H1 (cell line): Measurements from ENCODE around the gene FOXI1. TPM values are rescaled to one million over a fixed set of nuclear protein-coding genes. Genes with fewer than 3 reads are reported as not detected.

ENCODE experiments used
- ZNF274 ChIP-seq: IDR thresholded peaks from 2 replicates; pipeline ENCODE4 v1.7.0; 2012; ENCODE audit warnings: low read length, borderline replicate concordance; ENCODE audit errors: extremely low read depth
- polyA plus RNA-seq, 7 experiments: library from polyadenylated mRNA; depleted of rRNA in 3 of 7; stranded (reverse) in 5 of 7; unstranded in 2 of 7; fragments of >200 nt in 5 of 7; fragments of 200-250 nt in 2 of 7; gene quantifications; 1 replicate in 5 of 7; 2 replicates in 1 of 7; 4 replicates in 1 of 7; pipeline versions ENCODE4 v1.2.1 to v1.2.3, GENCODE V29; 2011 to 2013; ENCODE audit warnings: missing spikeins in 2 of 7, mixed read lengths in 2 of 7
- total RNA-seq: library from RNA; stranded (reverse); fragmentation: NEBNext Ultra II Directional; extraction: Animal tissue kit (Norgen Biotek cat#: 25700); gene quantifications from 2 replicates; pipeline ENCODE4 v1.2.1, GENCODE V29; 2021
- TF ChIP-seq, protein P1 (sequence below): fragments of 300-600 bp; sonication (generic); IDR thresholded peaks from 2 replicates; pipeline ENCODE4 v1.7.1; 2012; ENCODE audit warnings: low read length, moderate library complexity, mild to moderate bottlenecking, inconsistent platforms; ENCODE audit not compliant: insufficient replicate concordance

FOXI1 gene
- total and polyA plus RNA-seq, 2 of the 8 experiments (the other 6 are each of a cell fraction or from before 2014, with no cell fraction given), result not detected

DNA sequence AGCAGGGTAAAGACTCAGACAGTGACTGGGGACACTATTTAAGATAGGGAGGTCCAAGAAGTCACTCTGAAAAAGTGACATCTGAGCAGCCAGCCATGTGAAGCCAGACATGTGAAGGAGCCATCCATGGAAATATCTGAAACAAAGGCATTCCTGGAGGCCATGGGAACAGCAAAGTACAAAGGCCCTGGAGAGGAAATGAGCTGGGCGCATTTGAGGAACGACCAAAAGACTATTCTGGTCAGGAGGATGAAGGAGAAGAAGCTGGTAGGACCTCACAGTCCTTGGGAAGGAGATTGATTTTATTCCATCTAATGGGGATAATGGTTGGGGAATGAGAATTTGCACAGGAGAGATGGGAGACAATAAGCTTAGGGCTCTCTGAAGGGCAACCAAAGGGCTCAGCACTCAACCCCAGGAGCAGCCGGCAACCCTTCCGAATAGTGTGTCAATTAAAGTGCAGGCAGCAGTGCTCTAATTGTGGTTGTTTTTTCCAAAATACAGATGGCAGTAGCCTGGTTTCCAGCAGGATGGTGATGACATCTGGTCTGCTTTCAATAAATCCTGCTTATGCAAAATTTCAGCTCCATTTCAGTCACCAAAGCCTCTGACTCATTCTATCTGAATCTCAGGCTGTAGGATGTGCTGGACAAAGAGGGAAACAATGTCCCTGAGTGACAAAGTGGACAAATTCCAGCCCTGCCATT is 26.7 kb downstream of the FOXI1 start (continued):
- TF ChIP-seq ZNF274, result no peak
- TF ChIP-seq, protein P1, sequence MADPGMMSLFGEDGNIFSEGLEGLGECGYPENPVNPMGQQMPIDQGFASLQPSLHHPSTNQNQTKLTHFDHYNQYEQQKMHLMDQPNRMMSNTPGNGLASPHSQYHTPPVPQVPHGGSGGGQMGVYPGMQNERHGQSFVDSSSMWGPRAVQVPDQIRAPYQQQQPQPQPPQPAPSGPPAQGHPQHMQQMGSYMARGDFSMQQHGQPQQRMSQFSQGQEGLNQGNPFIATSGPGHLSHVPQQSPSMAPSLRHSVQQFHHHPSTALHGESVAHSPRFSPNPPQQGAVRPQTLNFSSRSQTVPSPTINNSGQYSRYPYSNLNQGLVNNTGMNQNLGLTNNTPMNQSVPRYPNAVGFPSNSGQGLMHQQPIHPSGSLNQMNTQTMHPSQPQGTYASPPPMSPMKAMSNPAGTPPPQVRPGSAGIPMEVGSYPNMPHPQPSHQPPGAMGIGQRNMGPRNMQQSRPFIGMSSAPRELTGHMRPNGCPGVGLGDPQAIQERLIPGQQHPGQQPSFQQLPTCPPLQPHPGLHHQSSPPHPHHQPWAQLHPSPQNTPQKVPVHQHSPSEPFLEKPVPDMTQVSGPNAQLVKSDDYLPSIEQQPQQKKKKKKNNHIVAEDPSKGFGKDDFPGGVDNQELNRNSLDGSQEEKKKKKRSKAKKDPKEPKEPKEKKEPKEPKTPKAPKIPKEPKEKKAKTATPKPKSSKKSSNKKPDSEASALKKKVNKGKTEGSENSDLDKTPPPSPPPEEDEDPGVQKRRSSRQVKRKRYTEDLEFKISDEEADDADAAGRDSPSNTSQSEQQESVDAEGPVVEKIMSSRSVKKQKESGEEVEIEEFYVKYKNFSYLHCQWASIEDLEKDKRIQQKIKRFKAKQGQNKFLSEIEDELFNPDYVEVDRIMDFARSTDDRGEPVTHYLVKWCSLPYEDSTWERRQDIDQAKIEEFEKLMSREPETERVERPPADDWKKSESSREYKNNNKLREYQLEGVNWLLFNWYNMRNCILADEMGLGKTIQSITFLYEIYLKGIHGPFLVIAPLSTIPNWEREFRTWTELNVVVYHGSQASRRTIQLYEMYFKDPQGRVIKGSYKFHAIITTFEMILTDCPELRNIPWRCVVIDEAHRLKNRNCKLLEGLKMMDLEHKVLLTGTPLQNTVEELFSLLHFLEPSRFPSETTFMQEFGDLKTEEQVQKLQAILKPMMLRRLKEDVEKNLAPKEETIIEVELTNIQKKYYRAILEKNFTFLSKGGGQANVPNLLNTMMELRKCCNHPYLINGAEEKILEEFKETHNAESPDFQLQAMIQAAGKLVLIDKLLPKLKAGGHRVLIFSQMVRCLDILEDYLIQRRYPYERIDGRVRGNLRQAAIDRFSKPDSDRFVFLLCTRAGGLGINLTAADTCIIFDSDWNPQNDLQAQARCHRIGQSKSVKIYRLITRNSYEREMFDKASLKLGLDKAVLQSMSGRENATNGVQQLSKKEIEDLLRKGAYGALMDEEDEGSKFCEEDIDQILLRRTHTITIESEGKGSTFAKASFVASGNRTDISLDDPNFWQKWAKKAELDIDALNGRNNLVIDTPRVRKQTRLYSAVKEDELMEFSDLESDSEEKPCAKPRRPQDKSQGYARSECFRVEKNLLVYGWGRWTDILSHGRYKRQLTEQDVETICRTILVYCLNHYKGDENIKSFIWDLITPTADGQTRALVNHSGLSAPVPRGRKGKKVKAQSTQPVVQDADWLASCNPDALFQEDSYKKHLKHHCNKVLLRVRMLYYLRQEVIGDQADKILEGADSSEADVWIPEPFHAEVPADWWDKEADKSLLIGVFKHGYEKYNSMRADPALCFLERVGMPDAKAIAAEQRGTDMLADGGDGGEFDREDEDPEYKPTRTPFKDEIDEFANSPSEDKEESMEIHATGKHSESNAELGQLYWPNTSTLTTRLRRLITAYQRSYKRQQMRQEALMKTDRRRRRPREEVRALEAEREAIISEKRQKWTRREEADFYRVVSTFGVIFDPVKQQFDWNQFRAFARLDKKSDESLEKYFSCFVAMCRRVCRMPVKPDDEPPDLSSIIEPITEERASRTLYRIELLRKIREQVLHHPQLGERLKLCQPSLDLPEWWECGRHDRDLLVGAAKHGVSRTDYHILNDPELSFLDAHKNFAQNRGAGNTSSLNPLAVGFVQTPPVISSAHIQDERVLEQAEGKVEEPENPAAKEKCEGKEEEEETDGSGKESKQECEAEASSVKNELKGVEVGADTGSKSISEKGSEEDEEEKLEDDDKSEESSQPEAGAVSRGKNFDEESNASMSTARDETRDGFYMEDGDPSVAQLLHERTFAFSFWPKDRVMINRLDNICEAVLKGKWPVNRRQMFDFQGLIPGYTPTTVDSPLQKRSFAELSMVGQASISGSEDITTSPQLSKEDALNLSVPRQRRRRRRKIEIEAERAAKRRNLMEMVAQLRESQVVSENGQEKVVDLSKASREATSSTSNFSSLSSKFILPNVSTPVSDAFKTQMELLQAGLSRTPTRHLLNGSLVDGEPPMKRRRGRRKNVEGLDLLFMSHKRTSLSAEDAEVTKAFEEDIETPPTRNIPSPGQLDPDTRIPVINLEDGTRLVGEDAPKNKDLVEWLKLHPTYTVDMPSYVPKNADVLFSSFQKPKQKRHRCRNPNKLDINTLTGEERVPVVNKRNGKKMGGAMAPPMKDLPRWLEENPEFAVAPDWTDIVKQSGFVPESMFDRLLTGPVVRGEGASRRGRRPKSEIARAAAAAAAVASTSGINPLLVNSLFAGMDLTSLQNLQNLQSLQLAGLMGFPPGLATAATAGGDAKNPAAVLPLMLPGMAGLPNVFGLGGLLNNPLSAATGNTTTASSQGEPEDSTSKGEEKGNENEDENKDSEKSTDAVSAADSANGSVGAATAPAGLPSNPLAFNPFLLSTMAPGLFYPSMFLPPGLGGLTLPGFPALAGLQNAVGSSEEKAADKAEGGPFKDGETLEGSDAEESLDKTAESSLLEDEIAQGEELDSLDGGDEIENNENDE, result no peak
